ENCODE data around the gene DNM1. TPM values are rescaled to one million over a fixed set of nuclear protein-coding genes. Genes with fewer than 3 reads are reported as not detected.

DNM1 gene
- polyA plus RNA-seq, 1 of the 3 experiments (the other 2 are of a cell fraction): 35.7 TPM

GRCh38 chr9:128162215-128163026, 40.8 kb upstream of the DNM1 start:
- Histone ChIP-seq H2AFZ (ENCODE audit: low read depth) (no peak overlapping the region), H3K4me3 (ENCODE audit: low read depth in 2 of 2, low read length in 1 of 2) (no peak overlapping the region), H3K9ac (no peak overlapping the region), H3K79me2 (ENCODE audit: insufficient read depth) (peaks cover 11% of the 10 kb centered on the region), H4K20me1 (ENCODE audit: insufficient read depth) (no peaks in the 10 kb centered on the region), H3F3A (replicated peaks; ENCODE audit: insufficient read depth) (peaks cover 6% of the 10 kb centered on the region), H3K36me3 (replicated peaks in 1 of 2; ENCODE audit: control insufficient read depth in 1 of 2, insufficient read depth in 2 of 2, low read length in 1 of 2) (peaks cover 0 to 37% of the 10 kb centered on the region in 2 experiments), H3K4me1 (ENCODE audit: control insufficient read depth in 1 of 2, insufficient read depth in 2 of 2, low read depth in 1 of 2, low read length in 1 of 2) (peaks cover 0 to 12% of the 10 kb centered on the region in 2 experiments; a peak in 2 of 4 replicates), H3K27me3 (ENCODE audit: insufficient read depth) (no peaks in the 10 kb centered on the region), H3K4me2 (no peak overlapping the region), H3K9me3 (no peaks in the 10 kb centered on the region), H3K27ac (ENCODE audit: low read depth in 2 of 2, low read length in 1 of 2) (no peak overlapping the region), H3K9me2 (no peaks in the 10 kb centered on the region)
- ChIA-PET CTCF (interaction anchor here (1.0 to 6.2 kb wide), 4 partner anchors 21 to 133 kb away, joined by 3 to 27 read pairs (median 10); partner anchors contain the start of gene CIZ1), POLR2A (interaction anchor here (0.5 to 0.6 kb wide), 2 partner anchors 37 to 143 kb away, joined by 3 read pairs; no protein-coding TSS in a partner anchor)
- DNase-seq: no peak
- WGBS (ENCODE audit: low lambda C conversion rate): 78% methylated on average over 9 of the region's 10 CpGs
- TF ChIP-seq REST (IDR thresholded peaks at IDR 0.05; ENCODE audit: low read depth, low read length) (no peak), FOSL2 (IDR thresholded peaks at IDR 0.05; ENCODE audit: borderline replicate concordance, low read depth) (peak; percentile 5; the same call in 1 of the 2 replicates), SMC3 (IDR thresholded peaks at IDR 0.05; ENCODE audit: low read depth, low read length) (no peak)

GRCh38 chr9:128163027-128163515, 40.1 kb upstream of the DNM1 start:
- Histone ChIP-seq H4K20me1 (ENCODE audit: insufficient read depth) (no peaks in the 10 kb centered on the region), H3K27me3 (ENCODE audit: insufficient read depth) (no peaks in the 10 kb centered on the region), H3K79me2 (ENCODE audit: insufficient read depth) (peaks cover 11% of the 10 kb centered on the region), H3K4me1 (ENCODE audit: control insufficient read depth in 1 of 2, insufficient read depth in 2 of 2, low read depth in 1 of 2, low read length in 1 of 2) (peaks cover 0 to 12% of the 10 kb centered on the region in 2 experiments; a peak in 2 of 4 replicates), H2AFZ (ENCODE audit: low read depth) (no peak overlapping the region), H3K4me3 (ENCODE audit: low read depth in 2 of 2, low read length in 1 of 2) (no peak overlapping the region), H3K36me3 (replicated peaks in 1 of 2; ENCODE audit: control insufficient read depth in 1 of 2, insufficient read depth in 2 of 2, low read length in 1 of 2) (peaks cover 0 to 42% of the 10 kb centered on the region in 2 experiments), H3K9ac (no peak overlapping the region), H3K9me2 (no peaks in the 10 kb centered on the region), H3F3A (replicated peaks; ENCODE audit: insufficient read depth) (peaks cover 6% of the 10 kb centered on the region), H3K4me2 (no peak overlapping the region), H3K27ac (ENCODE audit: low read depth in 2 of 2, low read length in 1 of 2) (no peak overlapping the region), H3K9me3 (no peaks in the 10 kb centered on the region)
- WGBS (ENCODE audit: low lambda C conversion rate): 100% methylated on average over 4 of the region's 6 CpGs
- POLR2A ChIA-PET: no interaction called here
- no peak for DNase-seq
- CTCF ChIA-PET: interaction anchor here (1.4 to 1.5 kb wide), 2 partner anchors 20 to 45 kb away, joined by 3 to 5 read pairs; no protein-coding TSS in a partner anchor
- no peak for TF ChIP-seq FOXJ3 (CRISPR knock-in tag; IDR thresholded peaks at IDR 0.05)
- no peak for TF ChIP-seq TAF1 (IDR thresholded peaks at IDR 0.05; ENCODE audit: borderline replicate concordance, low read depth, low read length)
- no peak for TF ChIP-seq GABPA (IDR thresholded peaks at IDR 0.05; ENCODE audit: low read depth)
- no peak for TF ChIP-seq RXRA (IDR thresholded peaks at IDR 0.05; ENCODE audit: borderline replicate concordance, low read depth)
- TF ChIP-seq EP300 (IDR thresholded peaks at IDR 0.05; ENCODE audit: borderline replicate concordance in 1 of 2, low read depth in 1 of 2, low read length in 1 of 2): no peak
- no peak for TF ChIP-seq NRF1 (IDR thresholded peaks at IDR 0.05; ENCODE audit: low read depth, low read length)

Measured in SK-N-SH (cell line).